Type B pancreatic cell (in vitro differentiated cells): ENCODE data around the gene PRKCB. TPM values are rescaled to one million over a fixed set of nuclear protein-coding genes. Genes with fewer than 3 reads are reported as not detected.

Experiments used
- DNase-seq: peaks from one replicate; pipeline ENCODE4 v3.0.0; 2021; ENCODE audit warnings: mixed read lengths; ENCODE audit not compliant: unreplicated experiment; ENCODE audit errors: extremely low spot score
- H3K27ac Mint-ChIP-seq: 2 replicates; pipeline ENCODE4 v1.8.0; 2021; ENCODE audit warnings: mild to moderate bottlenecking, mixed read lengths
- H3K27me3 Mint-ChIP-seq: 2 replicates; pipeline ENCODE4 v1.8.0; 2021; ENCODE audit warnings: mixed read lengths
- H3K36me3 Mint-ChIP-seq: 2 replicates; pipeline ENCODE4 v1.8.0; 2021; ENCODE audit warnings: mixed read lengths
- H3K4me1 Mint-ChIP-seq: one replicate; pipeline ENCODE4 v1.8.0; 2021; ENCODE audit warnings: mixed read lengths; ENCODE audit not compliant: unreplicated experiment
- H3K4me3 Mint-ChIP-seq: 2 replicates; pipeline ENCODE4 v1.8.0; 2021; ENCODE audit warnings: mild to moderate bottlenecking, mixed read lengths
- H3K9me3 Mint-ChIP-seq: 2 replicates; pipeline ENCODE4 v1.8.0; 2021; ENCODE audit warnings: mixed read lengths
- CTCF ChIP-seq: fragments of 200-600 bp; sonication (generic); conservative IDR thresholded peaks from 2 replicates; pipeline ENCODE4 v1.5.0; 2021; ENCODE audit warnings: antibody characterized with exemption, mild to moderate bottlenecking
- total RNA-seq: library from RNA; stranded (reverse); gene quantifications from 2 replicates; pipeline ENCODE4 v1.2.1, GENCODE V29; 2021; ENCODE audit warnings: low replicate concordance

PRKCB gene
- total RNA-seq, 1 donor from 2014 or later: 10.2 TPM

GRCh38 chr16:23842137-23842600 is 6.4 kb downstream of the PRKCB start:
- DNase-seq: no peak

GRCh38 chr16:23843143-23843542 is 7.4 kb downstream of the PRKCB start:
- Mint-ChIP-seq H3K27ac (no peak overlapping the region), H3K4me1 (no peaks in the 10 kb centered on the region), H3K4me3 (no peak overlapping the region), H3K27me3 (peaks cover 72% of the 10 kb centered on the region), H3K36me3 (no peaks in the 10 kb centered on the region), H3K9me3 (no peaks in the 10 kb centered on the region)
- TF ChIP-seq CTCF: no peak
- DNase-seq: no peak

More at GRCh38 chr16:23842137-23842600, 6.4 kb downstream of the PRKCB start:
- H3K4me1 Mint-ChIP-seq: no peaks in the 10 kb centered on the region
- no peak overlapping the region for H3K27ac Mint-ChIP-seq
- H3K36me3 Mint-ChIP-seq: no peaks in the 10 kb centered on the region
- H3K4me3 Mint-ChIP-seq: no peak overlapping the region
- H3K27me3 Mint-ChIP-seq: peaks cover 72% of the 10 kb centered on the region
- TF ChIP-seq CTCF: no peak
- no peaks in the 10 kb centered on the region for H3K9me3 Mint-ChIP-seq

- H3K9me3 Mint-ChIP-seq: no peaks in the 10 kb centered on the region
- H3K36me3 Mint-ChIP-seq: no peaks in the 10 kb centered on the region
- TF ChIP-seq CTCF: no peak
- no peak overlapping the region for H3K27ac Mint-ChIP-seq
- DNase-seq: no peak
- H3K27me3 Mint-ChIP-seq: peaks cover 55% of the 10 kb centered on the region
- H3K4me1 Mint-ChIP-seq: no peaks in the 10 kb centered on the region
- no peak overlapping the region for H3K4me3 Mint-ChIP-seq
These were observed 11.5 kb downstream of the PRKCB start for GRCh38 chr16:23847251-23847650.

GRCh38 chr16:23847948-23848347 is 12.2 kb downstream of the PRKCB start:
- DNase-seq: no peak
- TF ChIP-seq CTCF: no peak
- Mint-ChIP-seq H3K36me3 (no peaks in the 10 kb centered on the region), H3K4me1 (no peaks in the 10 kb centered on the region), H3K4me3 (no peak overlapping the region), H3K27ac (no peak overlapping the region), H3K27me3 (peaks cover 57% of the 10 kb centered on the region), H3K9me3 (no peaks in the 10 kb centered on the region)

- H3K27ac Mint-ChIP-seq: no peak overlapping the region
- peaks cover 56% of the 10 kb centered on the region for H3K27me3 Mint-ChIP-seq
- no peak overlapping the region for H3K4me3 Mint-ChIP-seq
- no peaks in the 10 kb centered on the region for H3K4me1 Mint-ChIP-seq
- TF ChIP-seq CTCF: no peak
- H3K9me3 Mint-ChIP-seq: no peaks in the 10 kb centered on the region
- no peak for DNase-seq
- H3K36me3 Mint-ChIP-seq: no peaks in the 10 kb centered on the region
These were observed 13.2 kb downstream of the PRKCB start for GRCh38 chr16:23848958-23849357.
